HG02798 (cell line): ENCODE results near the gene MAPRE3.

Experiments
- ATAC-seq: cut with Tn5 transposase; IDR thresholded peaks from one replicate; pipeline ENCODE4 v1.9.1; 2021; ENCODE audit warnings: mild to moderate bottlenecking; ENCODE audit not compliant: unreplicated experiment, poor library complexity

The MAPRE3 gene

GRCh38 chr2:26978061-26978596 lies 7.7 kb downstream of the MAPRE3 start:
- ATAC-seq: no peak

- ATAC-seq: no peak
Observed at GRCh38 chr2:26979741-26980140, 9.3 kb downstream of the MAPRE3 start.

DNA sequence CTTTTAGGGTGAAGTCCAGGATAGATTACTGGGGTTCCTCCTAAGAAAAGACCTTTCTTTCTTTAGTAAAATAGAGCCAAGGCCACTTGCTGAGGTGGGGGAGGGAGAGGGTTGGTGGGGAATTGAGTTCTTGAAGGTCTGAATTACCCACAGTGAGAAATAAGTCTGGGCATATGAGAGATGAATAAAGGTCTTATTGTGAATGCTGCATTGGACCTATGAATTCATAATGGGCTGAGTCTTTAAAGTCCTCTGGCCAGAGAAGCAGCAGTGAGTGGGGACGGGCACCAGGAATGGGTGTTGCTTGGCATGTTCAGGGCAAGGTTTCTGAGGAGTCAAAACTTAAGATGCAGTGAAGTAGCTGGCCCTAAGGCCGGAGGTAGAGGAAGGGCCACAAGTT lies 10.5 kb downstream of the MAPRE3 start:
- ATAC-seq: no peak

DNA sequence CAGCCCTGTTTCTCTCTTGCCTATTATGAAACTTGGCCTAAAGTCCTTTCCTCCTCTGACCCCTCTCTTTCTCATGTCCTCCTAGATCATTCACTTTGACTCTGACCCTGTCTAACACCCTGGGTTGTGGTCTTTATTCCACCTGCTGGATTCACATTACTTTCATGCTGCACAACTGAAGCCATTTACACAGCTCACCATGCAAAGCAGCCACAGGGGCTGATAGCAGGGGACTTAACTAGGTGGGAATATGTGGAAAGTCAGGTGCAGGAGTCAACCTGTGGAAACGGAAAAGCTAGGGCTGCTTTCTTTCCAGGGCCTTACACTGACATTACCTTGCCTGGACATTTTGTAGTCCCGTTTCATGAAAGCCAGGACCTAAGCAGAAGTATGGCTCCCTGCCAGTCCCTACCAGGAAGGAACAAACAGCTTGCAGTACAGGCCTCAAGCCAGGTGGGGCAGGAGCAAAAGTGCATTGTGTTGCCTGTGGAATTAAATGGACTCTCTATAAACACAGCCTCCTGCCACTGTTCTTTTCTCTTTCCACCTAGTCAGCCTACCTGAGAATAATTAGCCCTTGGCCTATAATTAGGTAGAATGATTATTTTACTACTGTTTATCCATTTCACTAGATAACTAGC lies 11.8 kb downstream of the MAPRE3 start:
- no peak for ATAC-seq

- no peak for ATAC-seq
Observed at GRCh38 chr2:26983746-26984145, 13.3 kb downstream of the MAPRE3 start.

DNA sequence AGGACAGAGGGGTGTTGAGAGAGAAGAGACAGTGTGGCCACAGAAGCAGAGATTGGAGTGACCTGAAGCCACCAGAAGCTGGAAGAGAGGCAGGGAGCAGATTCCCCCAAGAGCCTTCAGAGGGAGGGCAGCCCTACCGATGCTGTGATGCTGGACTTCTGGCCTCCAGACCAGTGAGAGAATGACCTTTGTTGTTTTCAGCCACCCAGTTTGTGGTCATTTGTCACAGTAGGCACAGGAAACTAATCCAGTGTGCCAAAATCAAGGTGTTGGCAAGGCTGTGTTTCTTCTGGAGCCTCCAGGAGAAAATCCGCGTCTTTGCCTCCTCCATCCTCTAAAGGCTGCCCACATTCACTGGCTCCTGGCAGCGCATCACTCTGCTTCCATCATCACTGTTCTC lies 15.4 kb downstream of the MAPRE3 start:
- ATAC-seq: no peak

DNA sequence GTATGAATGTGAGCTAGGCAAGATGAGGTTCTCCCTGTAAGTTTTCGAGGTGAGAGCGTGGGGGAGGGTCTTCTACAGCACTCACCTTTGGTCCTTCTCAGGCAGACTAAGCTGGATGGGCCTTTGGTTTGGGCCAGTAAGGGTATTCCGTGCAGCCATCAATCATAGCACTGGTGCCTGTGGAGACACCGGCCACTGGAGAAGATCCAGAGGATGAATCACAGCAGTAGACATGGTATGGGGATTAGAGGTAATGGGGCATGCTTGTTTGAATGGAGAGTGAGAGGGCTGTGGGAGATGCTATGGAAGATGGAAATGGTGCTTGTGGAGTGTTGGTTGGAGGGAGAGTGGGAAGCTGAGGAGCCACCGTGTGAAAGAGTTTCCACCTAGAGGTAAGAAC lies 16.1 kb downstream of the MAPRE3 start:
- no peak for ATAC-seq

DNA sequence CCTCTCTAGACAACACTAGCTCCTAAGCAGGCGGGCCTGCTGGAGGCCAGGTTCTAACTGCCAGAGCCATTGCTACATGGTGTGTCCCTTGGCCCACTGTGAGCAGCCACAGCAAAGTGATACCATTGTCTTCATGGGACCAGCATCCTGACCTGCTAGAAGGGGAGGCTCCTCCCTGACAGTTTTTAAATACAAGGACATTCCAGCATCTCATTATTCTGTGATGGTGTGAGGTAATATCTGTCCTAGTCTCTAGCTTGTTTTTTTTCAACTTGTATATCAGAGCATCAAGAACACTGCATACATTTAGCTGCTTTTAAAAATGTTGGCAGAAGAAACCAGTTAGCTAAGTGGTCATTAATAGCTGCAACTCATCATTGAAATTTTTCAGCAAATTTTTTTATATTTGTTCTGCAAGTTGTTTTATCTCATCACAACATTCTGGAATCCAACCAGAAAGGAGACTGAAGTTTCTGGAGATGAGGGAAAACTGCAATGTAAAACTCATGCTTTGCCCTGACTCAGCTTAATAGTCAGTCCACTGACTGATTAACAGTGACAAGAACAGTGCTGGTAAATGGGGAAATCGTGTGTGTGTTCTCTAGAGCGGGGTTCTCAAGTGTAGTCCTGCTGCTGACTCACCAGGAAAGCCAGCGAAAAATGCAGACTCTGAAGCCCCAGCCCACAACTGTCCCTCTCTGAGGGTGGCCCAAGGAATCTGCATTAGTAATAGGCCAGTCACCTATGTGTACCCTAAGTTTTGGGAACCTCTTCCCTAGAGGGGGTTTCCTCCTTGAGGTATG lies 17.8 kb downstream of the MAPRE3 start:
- no peak for ATAC-seq

GRCh38 chr2:26989156-26989555 lies 18.7 kb downstream of the MAPRE3 start:
- no peak for ATAC-seq

DNA sequence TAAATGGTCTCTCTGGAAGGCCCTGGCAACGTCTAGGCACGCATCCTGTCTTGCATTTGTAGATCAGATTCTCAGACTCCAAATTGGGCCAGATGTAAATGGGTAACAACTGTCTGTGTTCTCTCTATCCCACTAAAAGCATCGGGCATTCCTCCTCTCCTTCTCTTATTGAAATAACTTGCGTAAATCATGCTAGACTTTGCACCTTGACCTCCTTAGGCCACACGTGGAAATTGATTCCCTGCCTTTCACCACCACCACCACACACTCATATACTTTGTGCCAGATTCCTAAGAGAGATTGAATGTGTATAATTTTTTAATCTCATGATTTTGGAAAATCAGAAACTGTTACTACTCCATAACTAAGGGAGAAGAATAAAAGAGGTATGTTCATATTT lies 21.3 kb downstream of the MAPRE3 start:
- no peak for ATAC-seq

- no peak for ATAC-seq
Observed at GRCh38 chr2:26993768-26994167, 23.3 kb downstream of the MAPRE3 start.

GRCh38 chr2:26994983-26995382 lies 24.5 kb downstream of the MAPRE3 start:
- ATAC-seq: no peak

DNA sequence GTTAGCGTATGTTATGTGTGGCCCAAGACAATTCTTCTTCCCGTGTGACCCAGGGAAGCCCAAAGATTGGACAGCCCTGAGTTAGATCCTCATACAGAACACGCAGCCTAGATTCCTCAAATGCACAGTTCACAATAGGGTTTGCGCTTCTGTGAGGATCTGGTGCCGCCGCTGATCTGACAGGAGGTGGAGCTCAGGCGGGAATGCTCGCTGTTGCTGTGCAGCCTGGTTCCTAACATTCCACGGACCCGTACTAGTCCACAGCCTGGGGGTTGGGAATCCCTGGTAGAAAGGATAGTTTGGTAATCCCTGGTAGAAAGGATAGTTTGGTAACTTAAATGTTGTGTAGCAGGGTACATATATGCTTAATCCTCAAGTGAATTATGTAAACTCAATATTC lies 27.0 kb downstream of the MAPRE3 start:
- no peak for ATAC-seq

DNA sequence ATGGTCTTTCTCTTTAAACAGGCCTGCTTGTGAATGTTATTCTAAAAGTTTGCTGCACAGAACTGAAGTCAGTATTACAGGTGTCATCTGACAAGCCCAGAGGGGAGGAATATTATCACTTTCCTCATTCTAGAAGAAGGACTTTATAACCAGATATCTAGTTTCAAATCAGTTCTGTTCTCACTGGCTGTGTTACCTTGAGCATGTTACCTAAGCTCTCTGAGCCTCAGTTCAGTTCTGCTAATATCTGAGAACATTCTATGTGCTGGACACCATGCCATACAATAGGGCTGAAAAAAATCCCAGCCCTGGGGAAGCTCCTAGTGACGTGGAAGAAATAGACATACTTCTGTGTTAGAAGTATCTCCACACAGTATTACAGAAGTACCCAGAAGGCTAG lies 27.9 kb downstream of the MAPRE3 start:
- ATAC-seq: no peak

DNA sequence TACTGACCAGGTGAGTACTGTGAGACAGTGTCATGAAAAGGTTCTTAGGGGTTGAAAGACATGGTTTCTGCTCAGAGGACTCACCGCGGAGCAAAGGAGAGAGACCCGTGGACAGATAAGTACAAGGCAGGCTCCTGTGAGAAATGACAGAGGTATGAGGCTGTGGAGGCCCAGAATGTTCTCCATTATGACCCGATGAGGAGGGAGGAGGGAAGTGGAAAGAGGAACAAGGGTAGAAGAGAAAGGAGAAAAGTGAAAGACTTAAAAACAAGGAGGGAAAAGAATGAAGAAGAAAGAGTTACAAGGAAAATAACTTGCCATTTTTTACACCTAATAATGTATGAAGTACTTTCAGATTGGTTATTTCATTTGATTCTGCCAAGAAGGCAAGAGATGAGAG lies 29.8 kb downstream of the MAPRE3 start:
- ATAC-seq: no peak

DNA sequence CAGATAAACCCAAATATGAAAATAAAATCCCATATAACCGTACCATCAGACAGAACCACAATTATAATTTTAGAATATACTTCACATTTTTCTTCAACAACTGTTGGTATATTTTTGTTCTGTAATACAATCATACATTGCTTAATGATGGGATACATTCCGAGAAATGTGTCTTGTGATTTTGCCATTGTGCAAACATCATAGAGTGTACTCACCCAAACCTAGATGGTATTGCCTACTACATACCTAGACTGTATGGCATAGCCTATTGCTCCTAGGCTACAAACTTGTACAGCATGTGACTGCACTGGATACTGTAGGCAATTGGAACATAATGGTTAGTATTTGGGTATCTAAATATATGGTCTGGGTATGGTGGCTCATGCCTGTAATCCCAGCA lies 30.6 kb downstream of the MAPRE3 start:
- ATAC-seq: no peak

DNA sequence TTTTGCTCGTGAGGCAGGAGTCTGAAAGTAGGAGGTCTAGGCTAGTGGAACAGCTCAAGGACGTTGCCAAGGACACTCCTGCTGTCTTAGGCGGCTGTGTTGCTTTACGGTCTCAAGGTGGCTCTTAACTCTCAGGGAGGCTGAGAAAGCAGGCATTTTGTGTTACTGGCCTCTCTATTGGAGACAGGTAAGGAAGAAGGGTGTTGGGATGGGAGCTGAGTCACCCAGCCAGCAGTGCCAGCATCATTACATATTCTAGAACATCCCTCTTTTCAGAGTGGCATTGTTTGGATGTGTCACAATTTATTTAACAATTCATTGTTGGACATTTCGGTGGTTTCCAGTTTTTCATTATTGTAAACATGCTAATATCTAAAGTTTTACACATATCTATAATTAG lies 31.5 kb downstream of the MAPRE3 start:
- ATAC-seq: no peak

- no peak for ATAC-seq
Observed at GRCh38 chr2:27003007-27003406, 32.6 kb downstream of the MAPRE3 start.

DNA sequence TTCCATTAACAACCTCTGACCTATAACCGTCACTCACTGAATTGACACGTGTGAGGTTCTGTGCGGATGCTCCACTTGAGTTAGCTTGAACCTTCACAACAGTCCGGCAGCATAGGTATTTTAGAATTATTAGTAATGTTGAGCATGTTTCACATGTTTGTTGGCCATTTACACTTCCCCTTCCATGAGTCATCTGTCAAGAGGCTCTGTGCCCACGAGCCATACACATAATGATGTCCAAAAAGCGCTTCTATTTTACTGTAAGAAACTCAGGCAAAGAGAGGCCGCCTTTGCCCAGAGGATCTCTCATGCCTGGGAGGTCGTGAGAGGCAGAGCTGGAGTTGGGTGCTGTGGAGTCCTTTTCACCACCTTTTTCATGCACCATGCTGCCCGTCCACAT lies 33.4 kb downstream of the MAPRE3 start:
- no peak for ATAC-seq

GRCh38 chr2:27006602-27007415 lies 36.4 kb downstream of the MAPRE3 start:
- ATAC-seq: no peak
